K562 (cell line): ENCODE results near the gene ERC2. TPM values are rescaled to one million over a fixed set of nuclear protein-coding genes. Genes with fewer than 3 reads are reported as not detected.

Experiments used
- ATAC-seq: fragments of 200-7000 bp; cut with Tn5 transposase; 3 replicates; pipeline ENCODE4 v1.9.1; 2020; ENCODE audit warnings: moderate library complexity
- BruUV-seq: library from RNA; stranded (reverse); fragments of 400-500 nt; replicated peaks from 2 replicates; lab custom pipeline; 2021; lab: Mats Ljungman, UMichigan
- CTCF ChIA-PET: fragments of 300-600 bp; formaldehyde crosslinking; extraction: SDS; loops from one replicate; lab custom pipeline; 2021; ENCODE audit warnings: low intra/inter-chr PET ratio; lab: Yijun Ruan, JAX
- POLR2A ChIA-PET: fragments of 300-600, 350-650 bp; sonication (Branson Sonifier 250); formaldehyde crosslinking; extraction: SDS; loops from one replicate; lab custom pipeline; 2021; ENCODE audit warnings: antibody characterized with exemption, inconsistent platforms; lab: Yijun Ruan, JAX
- DNase-seq, 4 experiments: peaks; one replicate each; pipeline versions ENCODE4 v3.0.0 to v3.0.0-alpha.2; 2011 to 2018; ENCODE audit warnings: low spot score in 3 of 4, mixed read lengths in 3 of 4; ENCODE audit errors: extremely low read depth in 1 of 4
- FAIRE-seq: peaks from 2 replicates; lab custom pipeline; 2011; peaks lifted over from hg19 to GRCh38; lab: Jason Lieb, UNC
- H2AFZ ChIP-seq: 2 replicates; pipeline ENCODE4 v1.6.0; 2011; ENCODE audit warnings: low read depth, low read length, control low read depth, inconsistent platforms
- H3K27ac ChIP-seq: fragments of 200-600 bp; 3 replicates; pipeline ENCODE4 v1.8.0; 2011; ENCODE audit warnings: low read depth, mild to moderate bottlenecking, control low read depth, inconsistent platforms, low read length, moderate library complexity, mixed read lengths; ENCODE audit errors: extremely low read depth
- H3K27me3 ChIP-seq, 2 experiments: fragments of 300-600 bp in 1 of 2; 2 replicates in 1 of 2; 3 replicates in 1 of 2; pipeline versions ENCODE4 v1.6.0 to v1.8.0; 2011; ENCODE audit warnings: inconsistent platforms in 2 of 2, low read length in 2 of 2, mild to moderate bottlenecking in 1 of 2, mixed read lengths in 1 of 2, moderate library complexity in 1 of 2; ENCODE audit not compliant: control insufficient read depth in 2 of 2, insufficient read depth in 2 of 2
- H3K36me3 ChIP-seq: fragments of 300-600 bp; 3 replicates; pipeline ENCODE4 v1.8.0; 2011; ENCODE audit warnings: mild to moderate bottlenecking, low read length, inconsistent platforms; ENCODE audit not compliant: control insufficient read depth, insufficient read depth
- H3K4me1 ChIP-seq, 2 experiments: fragments of 200-600 bp in 1 of 2; replicated peaks in 1 of 2; 2 replicates in 1 of 2; 3 replicates in 1 of 2; pipeline versions ENCODE4 v1.5.1 to v1.8.0; 2011; ENCODE audit warnings: inconsistent platforms in 2 of 2, low read length in 2 of 2, mild to moderate bottlenecking in 1 of 2, mixed read lengths in 1 of 2, moderate library complexity in 1 of 2; ENCODE audit not compliant: control insufficient read depth in 2 of 2, insufficient read depth in 2 of 2
- H3K4me2 ChIP-seq: 2 replicates; pipeline ENCODE4 v1.6.1; 2011; ENCODE audit warnings: low read length, control low read depth, inconsistent platforms, mixed read lengths; ENCODE audit not compliant: insufficient read depth
- H3K4me3 ChIP-seq: fragments of 200-600 bp; sonication (generic), shearing (Covaris generic); 2 replicates; pipeline ENCODE4 v1.5.1; 2016; ENCODE audit warnings: control low read depth, inconsistent platforms
- H3K79me2 ChIP-seq: fragments of 200-600 bp; 3 replicates; pipeline ENCODE4 v1.8.0; 2011; ENCODE audit warnings: low read length, inconsistent platforms; ENCODE audit not compliant: control insufficient read depth, insufficient read depth
- H3K9ac ChIP-seq, 2 experiments: 2 replicates each; pipeline versions ENCODE4 v1.6.0 to v1.6.1; 2011; ENCODE audit warnings: low read depth in 2 of 2, low read length in 2 of 2, control low read depth in 1 of 2, inconsistent platforms in 1 of 2, mild to moderate bottlenecking in 1 of 2, mixed read lengths in 1 of 2; ENCODE audit not compliant: insufficient read depth in 1 of 2
- H3K9me1 ChIP-seq: one replicate; pipeline ENCODE4 v1.6.0; 2011; ENCODE audit warnings: inconsistent platforms, mild to moderate bottlenecking, low read length, moderate library complexity; ENCODE audit not compliant: control insufficient read depth, insufficient read depth
- H3K9me3 ChIP-seq: replicated peaks from 2 replicates; pipeline ENCODE4 v1.5.1; 2011; ENCODE audit warnings: low read depth, low read length, inconsistent platforms; ENCODE audit not compliant: control insufficient read depth, insufficient read depth
- H4K20me1 ChIP-seq: replicated peaks from 2 replicates; pipeline ENCODE4 v1.6.1; 2011; ENCODE audit warnings: low read length, inconsistent platforms, mixed read lengths; ENCODE audit not compliant: control insufficient read depth, insufficient read depth
- HDGF ChIP-seq: fragments of 450-650 bp; IDR thresholded peaks from 2 replicates; pipeline ENCODE4 v1.6.1; 2016
- KAT2B ChIP-seq: IDR thresholded peaks from one replicate; pipeline ENCODE4 v1.6.1; 2012; ENCODE audit warnings: low read depth, mild to moderate bottlenecking, control low read depth, inconsistent platforms, low read length, moderate library complexity
- NONO ChIP-seq, 2 experiments: fragments of 200-400 bp in 1 of 2; fragments of 450-650 bp in 1 of 2; formaldehyde crosslinking in 1 of 2; IDR thresholded peaks; 2 replicates each; pipeline ENCODE4 v1.6.1; 2017; ENCODE audit warnings: low read depth in 2 of 2, mild to moderate bottlenecking in 2 of 2, moderate library complexity in 2 of 2, low read length in 1 of 2
- ZFP36 ChIP-seq: fragments of 150-350 bp; IDR thresholded peaks from 2 replicates; pipeline ENCODE4 v1.6.1; 2018; ENCODE audit warnings: low read length, low read depth; ENCODE audit not compliant: partially characterized antibody
- ZNF696 ChIP-seq: fragments of 250-450 bp; sonication (Bioruptor Pico); conservative IDR thresholded peaks from 2 replicates; pipeline ENCODE4 v1.4.0; 2020; ENCODE audit warnings: mild to moderate bottlenecking, moderate library complexity
- WGBS: fragments of 100-300 bp; shearing (Covaris generic); methylation state at CpG from one replicate; pipeline ENCODE4 v1.1.6; 2016; ENCODE audit warnings: low coverage, mixed read lengths; ENCODE audit not compliant: insufficient coverage; ENCODE audit errors: missing lambda C conversion rate; 5-methylcytosine and 5-hydroxymethylcytosine counted together
- in situ Hi-C: fragments of 300-500 bp; cut with MboI; formaldehyde crosslinking; loops from 4 replicates; pipeline ENCODE4 v1.15.0; 2018; ENCODE audit warnings: inconsistent platforms, mixed read lengths
- intact Hi-C: fragments of 100-400 bp; cut with micrococcal nuclease; formaldehyde crosslinking; loops from 2 replicates; pipeline ENCODE4 v1.14.2; 2022
- polyA plus RNA-seq, 8 experiments: library from polyadenylated mRNA; depleted of rRNA in 4 of 8; stranded (reverse) in 5 of 8; unstranded in 3 of 8; fragments of >200 nt; fragmentation: Nextera tagmentation in 2 of 8; fragmentation: Illumina TruSeq in 1 of 8; extraction: Ambion mirVana in 2 of 8; extraction: Trizol in 1 of 8; gene quantifications; 2 replicates each; pipeline versions ENCODE4 v1.2.1 to v1.2.3, GENCODE V29; 2011 to 2014; ENCODE audit warnings: inconsistent platforms in 1 of 8, missing spikeins in 1 of 8
- total RNA-seq, 7 experiments: library from RNA; depleted of rRNA in 6 of 7; stranded (reverse); fragments of >200 nt in 6 of 7; fragmentation: Illumina TruSeq in 2 of 7; extraction: Trizol in 2 of 7; gene quantifications; 2 replicates each; pipeline versions ENCODE4 v1.2.1 to v1.2.3, GENCODE V29; 2011 to 2021; ENCODE audit warnings: low replicate concordance in 1 of 7
- TF ChIP-seq, protein P1 (sequence below): fragments of 250-450 bp; sonication (Bioruptor Pico); IDR thresholded peaks from 2 replicates; pipeline ENCODE4 v1.8.0; 2021; ENCODE audit warnings: borderline replicate concordance, mild to moderate bottlenecking, moderate library complexity; ENCODE audit not compliant: poor library complexity, severe bottlenecking
- TF ChIP-seq, protein P2 (sequence below): fragments of 200-800 bp; sonication (Bioruptor generic); IDR thresholded peaks from 2 replicates; pipeline ENCODE4 v1.6.1; 2017; ENCODE audit warnings: missing genetic modification characterization, missing compliant biosample characterization
- TF ChIP-seq, protein P3 (sequence below): sonication (generic); formaldehyde crosslinking; IDR thresholded peaks from 2 replicates; pipeline ENCODE4 v1.8.0; 2023; ENCODE audit warnings: mild to moderate bottlenecking, missing genetic modification reagents
- TF ChIP-seq, protein P4 (sequence below): IDR thresholded peaks from 2 replicates; pipeline ENCODE4 v1.6.1; 2011; ENCODE audit not compliant: insufficient read length; ENCODE audit errors: extremely low read depth
- TF ChIP-seq, protein P5 (sequence below): fragments of 250-450 bp; sonication (Bioruptor Pico); IDR thresholded peaks from 2 replicates; pipeline ENCODE4 v1.4.0; 2020

The ERC2 gene
- total and polyA plus RNA-seq, 9 of the 15 experiments (the other 6 are each of a cell fraction or from before 2014, with no cell fraction given) = 0.04 to 0.18 (median 0.07) TPM; not detected in 2

DNA sequence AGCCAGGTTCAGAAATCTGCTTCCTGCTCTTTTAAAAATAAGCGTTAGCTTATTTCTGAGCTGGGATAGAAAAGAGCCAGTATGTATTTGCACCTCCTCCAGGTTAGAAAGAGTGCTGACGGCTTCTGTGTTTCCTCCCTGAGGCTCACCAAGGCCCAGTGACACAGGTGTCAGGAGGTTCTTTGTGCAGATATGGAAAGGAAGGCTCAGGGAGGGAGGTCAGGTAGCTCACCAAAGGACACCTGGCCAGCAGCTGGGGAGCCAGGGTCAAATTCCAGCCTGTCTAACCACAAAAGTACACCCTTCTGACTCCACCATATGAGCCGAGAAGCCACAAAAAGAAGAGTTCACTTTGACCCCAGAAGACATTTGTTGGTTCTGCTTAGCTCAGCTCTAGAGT is 780.1 kb downstream of the ERC2 start:
- FAIRE-seq (no peak), DNase-seq (no peak), ATAC-seq (no peak)
- Histone ChIP-seq H3K36me3 (no peaks in the 10 kb centered on the region), H4K20me1 (no peaks in the 10 kb centered on the region; the same call in 1 of the 2 replicates), H3K27ac (no peak overlapping the region), H3K79me2 (no peaks in the 10 kb centered on the region), H3K27me3 (peaks cover 0 to 2% of the 10 kb centered on the region in 2 experiments; a peak in 2 of 5 replicates), H3K9me3 (no peaks in the 10 kb centered on the region), H3K9me1 (no peaks in the 10 kb centered on the region), H3K4me3 (no peak overlapping the region), H3K4me1 (no peaks in the 10 kb centered on the region), H2AFZ (no peak overlapping the region), H3K9ac (no peak overlapping the region), H3K4me2 (no peak overlapping the region)
- intact Hi-C loops = no loop called here
- CTCF ChIA-PET = no interaction called here
- in situ Hi-C loops = no loop called here
- 0% methylated on average over 3 of the region's 3 CpGs for WGBS
- no TSS peak for BruUV-seq
- POLR2A ChIA-PET = no interaction called here
- TF ChIP-seq KAT2B (no peak), ZNF696 (no peak), ZFP36 (no peak), HDGF (no peak), NONO (IDR thresholded peaks at IDR 0.05; ENCODE audit: low read depth in 2 of 2, low read length in 1 of 2) (no peak)
- TF ChIP-seq, protein P1, sequence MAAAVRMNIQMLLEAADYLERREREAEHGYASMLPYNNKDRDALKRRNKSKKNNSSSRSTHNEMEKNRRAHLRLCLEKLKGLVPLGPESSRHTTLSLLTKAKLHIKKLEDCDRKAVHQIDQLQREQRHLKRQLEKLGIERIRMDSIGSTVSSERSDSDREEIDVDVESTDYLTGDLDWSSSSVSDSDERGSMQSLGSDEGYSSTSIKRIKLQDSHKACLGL (CRISPR knock-in tag) = no peak
- TF ChIP-seq, protein P2, sequence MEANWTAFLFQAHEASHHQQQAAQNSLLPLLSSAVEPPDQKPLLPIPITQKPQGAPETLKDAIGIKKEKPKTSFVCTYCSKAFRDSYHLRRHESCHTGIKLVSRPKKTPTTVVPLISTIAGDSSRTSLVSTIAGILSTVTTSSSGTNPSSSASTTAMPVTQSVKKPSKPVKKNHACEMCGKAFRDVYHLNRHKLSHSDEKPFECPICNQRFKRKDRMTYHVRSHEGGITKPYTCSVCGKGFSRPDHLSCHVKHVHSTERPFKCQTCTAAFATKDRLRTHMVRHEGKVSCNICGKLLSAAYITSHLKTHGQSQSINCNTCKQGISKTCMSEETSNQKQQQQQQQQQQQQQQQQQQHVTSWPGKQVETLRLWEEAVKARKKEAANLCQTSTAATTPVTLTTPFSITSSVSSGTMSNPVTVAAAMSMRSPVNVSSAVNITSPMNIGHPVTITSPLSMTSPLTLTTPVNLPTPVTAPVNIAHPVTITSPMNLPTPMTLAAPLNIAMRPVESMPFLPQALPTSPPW (CRISPR knock-in tag) = no peak
- TF ChIP-seq, protein P3, sequence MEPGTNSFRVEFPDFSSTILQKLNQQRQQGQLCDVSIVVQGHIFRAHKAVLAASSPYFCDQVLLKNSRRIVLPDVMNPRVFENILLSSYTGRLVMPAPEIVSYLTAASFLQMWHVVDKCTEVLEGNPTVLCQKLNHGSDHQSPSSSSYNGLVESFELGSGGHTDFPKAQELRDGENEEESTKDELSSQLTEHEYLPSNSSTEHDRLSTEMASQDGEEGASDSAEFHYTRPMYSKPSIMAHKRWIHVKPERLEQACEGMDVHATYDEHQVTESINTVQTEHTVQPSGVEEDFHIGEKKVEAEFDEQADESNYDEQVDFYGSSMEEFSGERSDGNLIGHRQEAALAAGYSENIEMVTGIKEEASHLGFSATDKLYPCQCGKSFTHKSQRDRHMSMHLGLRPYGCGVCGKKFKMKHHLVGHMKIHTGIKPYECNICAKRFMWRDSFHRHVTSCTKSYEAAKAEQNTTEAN = no peak
- TF ChIP-seq, protein P4, sequence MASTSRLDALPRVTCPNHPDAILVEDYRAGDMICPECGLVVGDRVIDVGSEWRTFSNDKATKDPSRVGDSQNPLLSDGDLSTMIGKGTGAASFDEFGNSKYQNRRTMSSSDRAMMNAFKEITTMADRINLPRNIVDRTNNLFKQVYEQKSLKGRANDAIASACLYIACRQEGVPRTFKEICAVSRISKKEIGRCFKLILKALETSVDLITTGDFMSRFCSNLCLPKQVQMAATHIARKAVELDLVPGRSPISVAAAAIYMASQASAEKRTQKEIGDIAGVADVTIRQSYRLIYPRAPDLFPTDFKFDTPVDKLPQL = no peak
- TF ChIP-seq, protein P5, sequence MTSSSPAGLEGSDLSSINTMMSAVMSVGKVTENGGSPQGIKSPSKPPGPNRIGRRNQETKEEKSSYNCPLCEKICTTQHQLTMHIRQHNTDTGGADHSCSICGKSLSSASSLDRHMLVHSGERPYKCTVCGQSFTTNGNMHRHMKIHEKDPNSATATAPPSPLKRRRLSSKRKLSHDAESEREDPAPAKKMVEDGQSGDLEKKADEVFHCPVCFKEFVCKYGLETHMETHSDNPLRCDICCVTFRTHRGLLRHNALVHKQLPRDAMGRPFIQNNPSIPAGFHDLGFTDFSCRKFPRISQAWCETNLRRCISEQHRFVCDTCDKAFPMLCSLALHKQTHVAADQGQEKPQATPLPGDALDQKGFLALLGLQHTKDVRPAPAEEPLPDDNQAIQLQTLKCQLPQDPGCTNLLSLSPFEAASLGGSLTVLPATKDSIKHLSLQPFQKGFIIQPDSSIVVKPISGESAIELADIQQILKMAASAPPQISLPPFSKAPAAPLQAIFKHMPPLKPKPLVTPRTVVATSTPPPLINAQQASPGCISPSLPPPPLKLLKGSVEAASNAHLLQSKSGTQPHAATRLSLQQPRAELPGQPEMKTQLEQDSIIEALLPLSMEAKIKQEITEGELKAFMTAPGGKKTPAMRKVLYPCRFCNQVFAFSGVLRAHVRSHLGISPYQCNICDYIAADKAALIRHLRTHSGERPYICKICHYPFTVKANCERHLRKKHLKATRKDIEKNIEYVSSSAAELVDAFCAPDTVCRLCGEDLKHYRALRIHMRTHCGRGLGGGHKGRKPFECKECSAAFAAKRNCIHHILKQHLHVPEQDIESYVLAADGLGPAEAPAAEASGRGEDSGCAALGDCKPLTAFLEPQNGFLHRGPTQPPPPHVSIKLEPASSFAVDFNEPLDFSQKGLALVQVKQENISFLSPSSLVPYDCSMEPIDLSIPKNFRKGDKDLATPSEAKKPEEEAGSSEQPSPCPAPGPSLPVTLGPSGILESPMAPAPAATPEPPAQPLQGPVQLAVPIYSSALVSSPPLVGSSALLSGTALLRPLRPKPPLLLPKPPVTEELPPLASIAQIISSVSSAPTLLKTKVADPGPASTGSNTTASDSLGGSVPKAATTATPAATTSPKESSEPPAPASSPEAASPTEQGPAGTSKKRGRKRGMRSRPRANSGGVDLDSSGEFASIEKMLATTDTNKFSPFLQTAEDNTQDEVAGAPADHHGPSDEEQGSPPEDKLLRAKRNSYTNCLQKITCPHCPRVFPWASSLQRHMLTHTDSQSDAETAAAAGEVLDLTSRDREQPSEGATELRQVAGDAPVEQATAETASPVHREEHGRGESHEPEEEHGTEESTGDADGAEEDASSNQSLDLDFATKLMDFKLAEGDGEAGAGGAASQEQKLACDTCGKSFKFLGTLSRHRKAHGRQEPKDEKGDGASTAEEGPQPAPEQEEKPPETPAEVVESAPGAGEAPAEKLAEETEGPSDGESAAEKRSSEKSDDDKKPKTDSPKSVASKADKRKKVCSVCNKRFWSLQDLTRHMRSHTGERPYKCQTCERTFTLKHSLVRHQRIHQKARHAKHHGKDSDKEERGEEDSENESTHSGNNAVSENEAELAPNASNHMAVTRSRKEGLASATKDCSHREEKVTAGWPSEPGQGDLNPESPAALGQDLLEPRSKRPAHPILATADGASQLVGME (CRISPR knock-in tag) = no peak
